HEK293 (cell line): Measurements from ENCODE around the gene ERRFI1.

Experiments used
- GLI4 ChIP-seq: fragments of 450-650 bp; formaldehyde crosslinking; IDR thresholded peaks from 2 replicates; pipeline ENCODE4 v1.5.1; 2016; ENCODE audit warnings: missing biosample characterization, missing genetic modification characterization
- GLIS1 ChIP-seq: fragments of 450-650 bp; formaldehyde crosslinking; IDR thresholded peaks from 2 replicates; pipeline ENCODE4 v1.5.1; 2016; ENCODE audit warnings: missing biosample characterization, missing genetic modification characterization
- HOXA7 ChIP-seq: sonication (generic); formaldehyde crosslinking; IDR thresholded peaks from 2 replicates; pipeline ENCODE4 v1.8.1; 2022; ENCODE audit warnings: missing genetic modification reagents, borderline replicate concordance
- KLF8 ChIP-seq: fragments of 450-650 bp; formaldehyde crosslinking; IDR thresholded peaks from 2 replicates; pipeline ENCODE4 v1.5.1; 2016; ENCODE audit warnings: missing biosample characterization, missing genetic modification characterization
- SCRT2 ChIP-seq: fragments of 450-650 bp; formaldehyde crosslinking; IDR thresholded peaks from 2 replicates; pipeline ENCODE4 v1.5.1; 2016; ENCODE audit warnings: missing biosample characterization, missing genetic modification characterization
- SP3 ChIP-seq: fragments of 450-650 bp; formaldehyde crosslinking; IDR thresholded peaks from 2 replicates; pipeline ENCODE4 v1.5.1; 2016; ENCODE audit warnings: missing biosample characterization, missing genetic modification characterization
- WT1 ChIP-seq: fragments of 450-650 bp; formaldehyde crosslinking; IDR thresholded peaks from 2 replicates; pipeline ENCODE4 v1.5.1; 2016; ENCODE audit warnings: missing biosample characterization, missing genetic modification characterization
- YY1 ChIP-seq: fragments of 450-650 bp; formaldehyde crosslinking; IDR thresholded peaks from 2 replicates; pipeline ENCODE4 v1.5.1; 2018; ENCODE audit warnings: missing biosample characterization, missing genetic modification characterization
- ZBTB1 ChIP-seq: fragments of 450-650 bp; formaldehyde crosslinking; IDR thresholded peaks from 2 replicates; pipeline ENCODE4 v1.5.1; 2016; ENCODE audit warnings: missing biosample characterization, missing genetic modification characterization
- ZNF140 ChIP-seq: fragments of 450-650 bp; formaldehyde crosslinking; IDR thresholded peaks from 2 replicates; pipeline ENCODE4 v1.5.1; 2016; ENCODE audit warnings: missing biosample characterization, missing genetic modification characterization
- ZNF202 ChIP-seq: fragments of 450-650 bp; formaldehyde crosslinking; IDR thresholded peaks from 2 replicates; pipeline ENCODE4 v1.5.1; 2016; ENCODE audit warnings: missing biosample characterization, missing genetic modification characterization, borderline replicate concordance
- ZNF274 ChIP-seq, 2 experiments: fragments of 200-500 bp in 1 of 2; fragments of 450-650 bp in 1 of 2; sonication (Bioruptor generic) in 1 of 2; formaldehyde crosslinking in 1 of 2; IDR thresholded peaks; 2 replicates each; pipeline versions ENCODE4 v1.5.1 to v1.6.1; 2014 to 2016; ENCODE audit warnings: borderline replicate concordance in 1 of 2, inconsistent platforms in 1 of 2, low read length in 1 of 2, missing biosample characterization in 1 of 2, missing genetic modification characterization in 1 of 2
- ZNF341 ChIP-seq: fragments of 450-650 bp; formaldehyde crosslinking; IDR thresholded peaks from 2 replicates; pipeline ENCODE4; 2016; ENCODE audit warnings: low read depth, missing biosample characterization, missing genetic modification characterization
- ZNF37A ChIP-seq: fragments of 450-650 bp; IDR thresholded peaks from 2 replicates; pipeline ENCODE4 v1.5.1; 2018; ENCODE audit warnings: missing biosample characterization, missing genetic modification characterization
- ZNF394 ChIP-seq: fragments of 450-650 bp; formaldehyde crosslinking; IDR thresholded peaks from 2 replicates; pipeline ENCODE4 v1.5.1; 2016; ENCODE audit warnings: missing biosample characterization, missing genetic modification characterization, mild to moderate bottlenecking, moderate library complexity, borderline replicate concordance
- ZNF423 ChIP-seq: fragments of 450-650 bp; formaldehyde crosslinking; IDR thresholded peaks from 2 replicates; pipeline ENCODE4 v1.5.1; 2016; ENCODE audit warnings: missing biosample characterization, missing genetic modification characterization
- ZNF433 ChIP-seq: fragments of 450-650 bp; formaldehyde crosslinking; IDR thresholded peaks from 2 replicates; pipeline ENCODE4 v1.5.1; 2016; ENCODE audit warnings: missing biosample characterization, missing genetic modification characterization, low read depth
- ZNF513 ChIP-seq: fragments of 450-650 bp; IDR thresholded peaks from 2 replicates; pipeline ENCODE4 v1.5.1; 2018; ENCODE audit warnings: missing biosample characterization, missing genetic modification characterization
- ZNF645 ChIP-seq: fragments of 450-650 bp; formaldehyde crosslinking; IDR thresholded peaks from 2 replicates; pipeline ENCODE4; 2016; ENCODE audit warnings: missing biosample characterization, missing genetic modification characterization
- ZNF658 ChIP-seq: fragments of 450-650 bp; formaldehyde crosslinking; IDR thresholded peaks from 2 replicates; pipeline ENCODE4; 2016; ENCODE audit warnings: missing biosample characterization, missing genetic modification characterization
- ZNF677 ChIP-seq: fragments of 450-650 bp; IDR thresholded peaks from 2 replicates; pipeline ENCODE4 v1.5.0; 2018; ENCODE audit warnings: missing biosample characterization, mild to moderate bottlenecking, missing genetic modification characterization, moderate library complexity
- ZNF747 ChIP-seq: fragments of 450-650 bp; formaldehyde crosslinking; IDR thresholded peaks from 2 replicates; pipeline ENCODE4 v1.5.1; 2016; ENCODE audit warnings: missing biosample characterization, missing genetic modification characterization
- ZSCAN5A ChIP-seq: fragments of 450-650 bp; formaldehyde crosslinking; IDR thresholded peaks from 2 replicates; pipeline ENCODE4 v1.5.1; 2016; ENCODE audit warnings: missing biosample characterization, missing genetic modification characterization
- TF ChIP-seq, protein P1 (sequence below): fragments of 450-650 bp; formaldehyde crosslinking; IDR thresholded peaks from 2 replicates; pipeline ENCODE4 v1.5.1; 2016; ENCODE audit warnings: missing biosample characterization, missing genetic modification characterization
- TF ChIP-seq, protein P2 (sequence below): fragments of 450-650 bp; formaldehyde crosslinking; IDR thresholded peaks from 2 replicates; pipeline ENCODE4 v1.5.1; 2016; ENCODE audit warnings: missing biosample characterization, missing genetic modification characterization
- TF ChIP-seq, protein P3 (sequence below): fragments of 450-650 bp; formaldehyde crosslinking; IDR thresholded peaks from 2 replicates; pipeline ENCODE4 v1.5.1; 2016; ENCODE audit warnings: missing biosample characterization, missing genetic modification characterization
- TF ChIP-seq, protein P4 (sequence below): fragments of 450-650 bp; formaldehyde crosslinking; IDR thresholded peaks from 2 replicates; pipeline ENCODE4 v1.5.1; 2016; ENCODE audit warnings: missing biosample characterization, missing genetic modification characterization
- TF ChIP-seq, protein P5 (sequence below): fragments of 450-650 bp; formaldehyde crosslinking; IDR thresholded peaks from 2 replicates; pipeline ENCODE4 v1.5.1; 2016; ENCODE audit warnings: missing biosample characterization, missing genetic modification characterization
- TF ChIP-seq, protein P6 (sequence below): IDR thresholded peaks from 2 replicates; pipeline ENCODE4 v1.6.1; 2011; ENCODE audit warnings: mild to moderate bottlenecking, low read depth, low read length, borderline replicate concordance

The ERRFI1 gene

DNA sequence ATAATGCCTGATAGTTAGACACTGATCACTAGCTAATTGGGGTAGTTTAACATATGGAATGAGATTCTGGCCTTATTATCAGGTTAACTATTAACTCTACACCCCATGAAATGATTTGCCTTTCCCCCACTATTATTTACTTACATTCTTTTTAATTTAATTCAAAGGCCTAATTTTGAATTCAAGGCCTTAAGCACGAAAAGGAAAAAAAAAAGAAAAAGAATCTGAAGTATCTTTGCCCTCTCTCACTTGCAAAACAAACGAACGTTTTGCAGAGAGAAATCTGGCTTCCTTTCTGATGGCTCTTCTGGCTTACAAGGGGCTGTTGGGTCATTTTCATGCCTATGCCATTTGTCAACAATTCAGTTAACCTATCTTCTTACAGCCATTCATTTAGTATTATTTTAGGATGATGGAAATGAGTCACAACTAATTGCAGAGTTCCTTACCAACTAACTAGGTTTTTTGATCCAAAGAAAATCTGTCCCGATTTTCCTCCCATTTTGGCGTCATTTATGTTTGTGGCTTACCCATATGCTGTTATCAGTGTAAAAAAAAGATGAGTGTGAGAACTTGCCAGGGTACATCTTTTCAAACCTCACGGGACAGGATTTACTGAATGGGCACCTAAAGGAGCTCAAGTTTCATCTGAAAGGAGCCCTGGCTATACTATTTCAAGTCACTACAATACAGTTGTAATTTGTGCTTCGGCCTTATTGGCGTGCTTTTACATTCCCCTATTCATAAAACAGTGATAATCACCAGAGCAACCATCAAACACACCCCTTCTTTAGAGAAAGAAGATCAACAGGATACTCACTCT lies 1.9 kb upstream of the ERRFI1 start (continued):
- TF ChIP-seq ZBTB1 (tag by site-specific recombination) (no peak), ZNF202 (tag by site-specific recombination) (no peak), KLF8 (tag by site-specific recombination) (peak; percentile 43; the same call in 1 of the 2 replicates), ZNF140 (tag by site-specific recombination) (no peak), ZNF37A (tag by site-specific recombination) (no peak), ZNF658 (tag by site-specific recombination) (no peak), ZNF433 (tag by site-specific recombination) (no peak), SCRT2 (tag by site-specific recombination) (0 out of 2 replicates have a peak, but pooled peaks have one; percentile 44), WT1 (tag by site-specific recombination) (no peak), ZNF513 (tag by site-specific recombination) (no peak), ZNF677 (tag by site-specific recombination) (no peak), ZNF341 (no peak), GLI4 (no peak), ZSCAN5A (no peak), YY1 (no peak), ZNF274 (IDR thresholded peaks at IDR 0.05; ENCODE audit: low read length) (no peak), ZNF274 (tag by site-specific recombination; IDR thresholded peaks at IDR 0.05; ENCODE audit: borderline replicate concordance) (no peak), ZNF645 (tag by site-specific recombination) (no peak), HOXA7 (CRISPR knock-in tag) (no peak), GLIS1 (no peak), ZNF423 (tag by site-specific recombination) (no peak), ZNF747 (no peak), ZNF394 (tag by site-specific recombination) (no peak), SP3 (tag by site-specific recombination) (0 out of 2 replicates have a peak, but pooled peaks have one; percentile 17)
- TF ChIP-seq, protein P1, sequence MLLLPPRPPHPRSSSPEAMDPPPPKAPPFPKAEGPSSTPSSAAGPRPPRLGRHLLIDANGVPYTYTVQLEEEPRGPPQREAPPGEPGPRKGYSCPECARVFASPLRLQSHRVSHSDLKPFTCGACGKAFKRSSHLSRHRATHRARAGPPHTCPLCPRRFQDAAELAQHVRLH (tag by site-specific recombination) = no peak
- TF ChIP-seq, protein P2, sequence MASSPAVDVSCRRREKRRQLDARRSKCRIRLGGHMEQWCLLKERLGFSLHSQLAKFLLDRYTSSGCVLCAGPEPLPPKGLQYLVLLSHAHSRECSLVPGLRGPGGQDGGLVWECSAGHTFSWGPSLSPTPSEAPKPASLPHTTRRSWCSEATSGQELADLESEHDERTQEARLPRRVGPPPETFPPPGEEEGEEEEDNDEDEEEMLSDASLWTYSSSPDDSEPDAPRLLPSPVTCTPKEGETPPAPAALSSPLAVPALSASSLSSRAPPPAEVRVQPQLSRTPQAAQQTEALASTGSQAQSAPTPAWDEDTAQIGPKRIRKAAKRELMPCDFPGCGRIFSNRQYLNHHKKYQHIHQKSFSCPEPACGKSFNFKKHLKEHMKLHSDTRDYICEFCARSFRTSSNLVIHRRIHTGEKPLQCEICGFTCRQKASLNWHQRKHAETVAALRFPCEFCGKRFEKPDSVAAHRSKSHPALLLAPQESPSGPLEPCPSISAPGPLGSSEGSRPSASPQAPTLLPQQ (tag by site-specific recombination) = no peak
- TF ChIP-seq, protein P3, sequence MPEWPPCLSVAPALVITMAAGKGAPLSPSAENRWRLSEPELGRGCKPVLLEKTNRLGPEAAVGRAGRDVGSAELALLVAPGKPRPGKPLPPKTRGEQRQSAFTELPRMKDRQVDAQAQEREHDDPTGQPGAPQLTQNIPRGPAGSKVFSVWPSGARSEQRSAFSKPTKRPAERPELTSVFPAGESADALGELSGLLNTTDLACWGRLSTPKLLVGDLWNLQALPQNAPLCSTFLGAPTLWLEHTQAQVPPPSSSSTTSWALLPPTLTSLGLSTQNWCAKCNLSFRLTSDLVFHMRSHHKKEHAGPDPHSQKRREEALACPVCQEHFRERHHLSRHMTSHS (tag by site-specific recombination) = no peak
- TF ChIP-seq, protein P4, sequence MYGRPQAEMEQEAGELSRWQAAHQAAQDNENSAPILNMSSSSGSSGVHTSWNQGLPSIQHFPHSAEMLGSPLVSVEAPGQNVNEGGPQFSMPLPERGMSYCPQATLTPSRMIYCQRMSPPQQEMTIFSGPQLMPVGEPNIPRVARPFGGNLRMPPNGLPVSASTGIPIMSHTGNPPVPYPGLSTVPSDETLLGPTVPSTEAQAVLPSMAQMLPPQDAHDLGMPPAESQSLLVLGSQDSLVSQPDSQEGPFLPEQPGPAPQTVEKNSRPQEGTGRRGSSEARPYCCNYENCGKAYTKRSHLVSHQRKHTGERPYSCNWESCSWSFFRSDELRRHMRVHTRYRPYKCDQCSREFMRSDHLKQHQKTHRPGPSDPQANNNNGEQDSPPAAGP = no peak
- TF ChIP-seq, protein P5, sequence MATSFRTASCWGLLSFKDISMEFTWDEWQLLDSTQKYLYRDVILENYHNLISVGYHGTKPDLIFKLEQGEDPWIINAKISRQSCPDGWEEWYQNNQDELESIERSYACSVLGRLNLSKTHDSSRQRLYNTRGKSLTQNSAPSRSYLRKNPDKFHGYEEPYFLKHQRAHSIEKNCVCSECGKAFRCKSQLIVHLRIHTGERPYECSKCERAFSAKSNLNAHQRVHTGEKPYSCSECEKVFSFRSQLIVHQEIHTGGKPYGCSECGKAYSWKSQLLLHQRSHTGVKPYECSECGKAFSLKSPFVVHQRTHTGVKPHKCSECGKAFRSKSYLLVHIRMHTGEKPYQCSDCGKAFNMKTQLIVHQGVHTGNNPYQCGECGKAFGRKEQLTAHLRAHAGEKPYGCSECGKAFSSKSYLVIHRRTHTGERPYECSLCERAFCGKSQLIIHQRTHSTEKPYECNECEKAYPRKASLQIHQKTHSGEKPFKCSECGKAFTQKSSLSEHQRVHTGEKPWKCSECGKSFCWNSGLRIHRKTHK (tag by site-specific recombination) = no peak
- TF ChIP-seq, protein P6, sequence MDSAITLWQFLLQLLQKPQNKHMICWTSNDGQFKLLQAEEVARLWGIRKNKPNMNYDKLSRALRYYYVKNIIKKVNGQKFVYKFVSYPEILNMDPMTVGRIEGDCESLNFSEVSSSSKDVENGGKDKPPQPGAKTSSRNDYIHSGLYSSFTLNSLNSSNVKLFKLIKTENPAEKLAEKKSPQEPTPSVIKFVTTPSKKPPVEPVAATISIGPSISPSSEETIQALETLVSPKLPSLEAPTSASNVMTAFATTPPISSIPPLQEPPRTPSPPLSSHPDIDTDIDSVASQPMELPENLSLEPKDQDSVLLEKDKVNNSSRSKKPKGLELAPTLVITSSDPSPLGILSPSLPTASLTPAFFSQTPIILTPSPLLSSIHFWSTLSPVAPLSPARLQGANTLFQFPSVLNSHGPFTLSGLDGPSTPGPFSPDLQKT = no peak
